Stomach (tissue), 4 donors: ENCODE data around the gene WDPCP.

Source experiments
- CTCF ChIP-seq, 7 experiments: fragments of 450-650 bp in 4 of 7; fragments of 200-600 bp in 3 of 7; sonication (generic) in 3 of 7; IDR thresholded peaks; one replicate each; pipeline ENCODE4 v1.5.1; 2016 to 2019; ENCODE audit warnings: antibody characterized with exemption in 7 of 7, control low read depth in 2 of 7, mild to moderate bottlenecking in 1 of 7
- EP300 ChIP-seq: sonication (generic); formaldehyde crosslinking; IDR thresholded peaks from one replicate; pipeline ENCODE4 v1.6.1; 2017; ENCODE audit warnings: antibody characterized with exemption
- POLR2A ChIP-seq, 4 donors: fragments of 450-650 bp; IDR thresholded peaks; one replicate each; pipeline ENCODE4 v1.6.1; 2016; ENCODE audit warnings: antibody characterized with exemption in 4 of 4, control low read depth in 2 of 4, mild to moderate bottlenecking in 1 of 4, moderate library complexity in 1 of 4
- POLR2AphosphoS5 ChIP-seq, 3 donors: sonication (generic); formaldehyde crosslinking; IDR thresholded peaks; one replicate each; pipeline ENCODE4 v1.6.1; 2016; ENCODE audit warnings: antibody characterized with exemption in 3 of 3

GRCh38 chr2:63598981-63599380 is 10.7 kb upstream of the WDPCP start:
- no peak for TF ChIP-seq CTCF (IDR thresholded peaks at IDR 0.05)
- no peak for TF ChIP-seq EP300
- TF ChIP-seq POLR2AphosphoS5 (IDR thresholded peaks at IDR 0.05), result no peak
- TF ChIP-seq POLR2A (IDR thresholded peaks at IDR 0.05), result no peak
